ENCODE results near the gene WDR27. TPM values are rescaled to one million over a fixed set of nuclear protein-coding genes. Genes with fewer than 3 reads are reported as not detected.
"Not testable (repeated sequence)": the region's sequence is repeated elsewhere in the genome, so short reads cannot be mapped to it uniquely, and the experiment has no call there.

Gene WDR27
- polyA plus RNA-seq, 1 donor from 2014 or later: 35.8 TPM

- H4K20me1 ChIP-seq (ENCODE audit: insufficient read depth); H3K9ac ChIP-seq (ENCODE audit: low read length); H3K9me3 ChIP-seq (ENCODE audit: low read length); H3K27ac ChIP-seq (ENCODE audit: low read length); H3K9me2 ChIP-seq (ENCODE audit: insufficient read depth, low read length); H3K4me3 ChIP-seq (ENCODE audit: low read length); H3K36me3 ChIP-seq (ENCODE audit: insufficient read depth, low read length); H3K4me2 ChIP-seq (ENCODE audit: low read length); H2AFZ ChIP-seq (ENCODE audit: low read depth, low read length); H3F3A ChIP-seq (ENCODE audit: insufficient read depth, low read length, poor library complexity, severe bottlenecking); H3K79me2 ChIP-seq (replicated peaks; ENCODE audit: insufficient read depth, low read length); H3K27me3 ChIP-seq (ENCODE audit: insufficient read depth, low read depth, low read length): not testable (repeated sequence)
Observed at GRCh38 chr6:169601129-169601528, 100.7 kb downstream of the WDR27 start.

DNA sequence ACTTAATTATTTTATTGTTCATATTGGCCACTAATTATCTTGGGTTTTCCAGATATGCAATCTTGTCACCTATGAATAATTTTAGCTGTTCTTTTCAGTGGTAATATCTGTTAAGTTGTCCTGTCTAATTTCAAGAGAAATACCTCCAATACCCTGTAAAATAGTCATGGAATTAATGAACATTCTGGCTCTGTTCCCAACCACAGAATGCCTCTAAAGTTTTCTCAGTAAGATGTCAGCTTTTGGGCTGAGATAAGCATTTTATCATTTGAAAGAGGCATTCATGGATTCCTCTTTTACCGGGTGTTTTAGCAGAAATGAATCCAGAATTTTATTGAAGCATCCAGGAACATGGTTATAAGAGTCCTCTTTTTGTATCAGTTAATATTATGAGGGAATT is 109.3 kb downstream of the WDR27 start:
- Histone ChIP-seq H2AFZ (ENCODE audit: low read depth, low read length) (no peak overlapping the region), H3K27ac (ENCODE audit: low read length) (no peak overlapping the region), H3F3A (ENCODE audit: insufficient read depth, low read length, poor library complexity, severe bottlenecking) (no peaks in the 10 kb centered on the region), H3K4me2 (ENCODE audit: low read length) (no peak overlapping the region), H3K9me3 (ENCODE audit: low read length) (no peaks in the 10 kb centered on the region), H4K20me1 (ENCODE audit: insufficient read depth) (no peaks in the 10 kb centered on the region), H3K9me2 (ENCODE audit: insufficient read depth, low read length) (no peaks in the 10 kb centered on the region), H3K27me3 (ENCODE audit: insufficient read depth, low read depth, low read length) (no peaks in the 10 kb centered on the region), H3K9ac (ENCODE audit: low read length) (no peak overlapping the region), H3K79me2 (replicated peaks; ENCODE audit: insufficient read depth, low read length) (no peaks in the 10 kb centered on the region), H3K36me3 (ENCODE audit: insufficient read depth, low read length) (no peaks in the 10 kb centered on the region), H3K4me3 (ENCODE audit: low read length) (no peak overlapping the region)
- TF ChIP-seq REST (IDR thresholded peaks at IDR 0.05; ENCODE audit: borderline replicate concordance): no peak
- TF ChIP-seq MXI1 (conservative IDR thresholded peaks at IDR 0.05; ENCODE audit: poor library complexity, severe bottlenecking): no peak
- TF ChIP-seq RAD21 (conservative IDR thresholded peaks at IDR 0.05): no peak
- no peak for TF ChIP-seq EZH2 (IDR thresholded peaks at IDR 0.05; ENCODE audit: borderline replicate concordance, insufficient read depth, low read length, poor library complexity, severe bottlenecking)
- no peak for TF ChIP-seq TAF1 (IDR thresholded peaks at IDR 0.05; ENCODE audit: low read depth)
- TF ChIP-seq SMC3 (conservative IDR thresholded peaks at IDR 0.05; ENCODE audit: poor library complexity): no peak
- TF ChIP-seq POLR2AphosphoS5 (IDR thresholded peaks at IDR 0.05): no peak
- TF ChIP-seq, protein P1, sequence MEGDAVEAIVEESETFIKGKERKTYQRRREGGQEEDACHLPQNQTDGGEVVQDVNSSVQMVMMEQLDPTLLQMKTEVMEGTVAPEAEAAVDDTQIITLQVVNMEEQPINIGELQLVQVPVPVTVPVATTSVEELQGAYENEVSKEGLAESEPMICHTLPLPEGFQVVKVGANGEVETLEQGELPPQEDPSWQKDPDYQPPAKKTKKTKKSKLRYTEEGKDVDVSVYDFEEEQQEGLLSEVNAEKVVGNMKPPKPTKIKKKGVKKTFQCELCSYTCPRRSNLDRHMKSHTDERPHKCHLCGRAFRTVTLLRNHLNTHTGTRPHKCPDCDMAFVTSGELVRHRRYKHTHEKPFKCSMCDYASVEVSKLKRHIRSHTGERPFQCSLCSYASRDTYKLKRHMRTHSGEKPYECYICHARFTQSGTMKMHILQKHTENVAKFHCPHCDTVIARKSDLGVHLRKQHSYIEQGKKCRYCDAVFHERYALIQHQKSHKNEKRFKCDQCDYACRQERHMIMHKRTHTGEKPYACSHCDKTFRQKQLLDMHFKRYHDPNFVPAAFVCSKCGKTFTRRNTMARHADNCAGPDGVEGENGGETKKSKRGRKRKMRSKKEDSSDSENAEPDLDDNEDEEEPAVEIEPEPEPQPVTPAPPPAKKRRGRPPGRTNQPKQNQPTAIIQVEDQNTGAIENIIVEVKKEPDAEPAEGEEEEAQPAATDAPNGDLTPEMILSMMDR (IDR thresholded peaks at IDR 0.05; ENCODE audit: poor library complexity, severe bottlenecking): no peak
- TF ChIP-seq EP300 (conservative IDR thresholded peaks at IDR 0.05; ENCODE audit: poor library complexity, severe bottlenecking): no peak

DNA sequence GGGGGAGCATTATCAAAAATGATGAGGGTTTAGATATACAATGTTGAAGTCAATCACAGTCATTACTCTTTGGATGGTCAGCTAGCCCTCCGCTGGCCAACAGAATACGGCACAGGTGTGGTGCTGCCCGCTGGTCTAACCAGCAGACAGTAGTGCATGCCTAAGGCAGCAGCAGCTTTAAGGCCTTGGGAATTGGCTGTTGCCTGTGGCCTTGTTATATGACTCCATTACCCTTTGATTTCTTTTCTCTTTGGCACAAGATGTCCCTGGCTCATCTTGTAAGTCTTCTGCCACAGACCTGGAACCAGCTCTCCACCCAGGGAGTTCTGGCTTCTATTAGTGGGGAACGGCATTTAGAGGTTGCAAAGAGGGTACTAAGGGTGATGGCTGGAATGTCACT is 110.2 kb downstream of the WDR27 start:
- Histone ChIP-seq H3K27me3 (ENCODE audit: insufficient read depth, low read depth, low read length) (no peaks in the 10 kb centered on the region), H3K9ac (ENCODE audit: low read length) (no peak overlapping the region), H3K9me3 (ENCODE audit: low read length) (no peaks in the 10 kb centered on the region), H3K36me3 (ENCODE audit: insufficient read depth, low read length) (no peaks in the 10 kb centered on the region), H2AFZ (ENCODE audit: low read depth, low read length) (no peak overlapping the region), H3F3A (ENCODE audit: insufficient read depth, low read length, poor library complexity, severe bottlenecking) (no peaks in the 10 kb centered on the region), H3K4me2 (ENCODE audit: low read length) (no peak overlapping the region), H4K20me1 (ENCODE audit: insufficient read depth) (no peaks in the 10 kb centered on the region), H3K4me3 (ENCODE audit: low read length) (no peak overlapping the region), H3K9me2 (ENCODE audit: insufficient read depth, low read length) (no peaks in the 10 kb centered on the region), H3K79me2 (replicated peaks; ENCODE audit: insufficient read depth, low read length) (no peaks in the 10 kb centered on the region), H3K27ac (ENCODE audit: low read length) (no peak overlapping the region)
- no peak for TF ChIP-seq TAF1 (IDR thresholded peaks at IDR 0.05; ENCODE audit: low read depth)
- no peak for TF ChIP-seq SMC3 (conservative IDR thresholded peaks at IDR 0.05; ENCODE audit: poor library complexity)
- no peak for TF ChIP-seq RAD21 (conservative IDR thresholded peaks at IDR 0.05)
- no peak for TF ChIP-seq EZH2 (IDR thresholded peaks at IDR 0.05; ENCODE audit: borderline replicate concordance, insufficient read depth, low read length, poor library complexity, severe bottlenecking)
- TF ChIP-seq EP300 (conservative IDR thresholded peaks at IDR 0.05; ENCODE audit: poor library complexity, severe bottlenecking): no peak
- TF ChIP-seq POLR2AphosphoS5 (IDR thresholded peaks at IDR 0.05): no peak
- TF ChIP-seq, protein P1 (IDR thresholded peaks at IDR 0.05; ENCODE audit: poor library complexity, severe bottlenecking): no peak

Measured in neural cell (in vitro differentiated cells).